Colonic mucosa (tissue), 4 donors: ENCODE data around the gene OR2H1. TPM values are rescaled to one million over a fixed set of nuclear protein-coding genes. Genes with fewer than 3 reads are reported as not detected.

Source experiments
- DNase-seq: peaks from one replicate; pipeline ENCODE4 v3.0.0-alpha.2; 2020
- H3K27ac ChIP-seq: fragments of 200-600 bp; one replicate; pipeline ENCODE4 v1.8.0; 2021
- H3K27me3 ChIP-seq: fragments of 200-600 bp; one replicate; pipeline ENCODE4 v1.8.0; 2021
- H3K36me3 ChIP-seq: fragments of 200-600 bp; one replicate; pipeline ENCODE4 v1.8.0; 2021
- H3K4me1 ChIP-seq: fragments of 200-600 bp; one replicate; pipeline ENCODE4 v1.8.0; 2021; ENCODE audit warnings: mild to moderate bottlenecking
- H3K4me3 ChIP-seq: fragments of 200-600 bp; one replicate; pipeline ENCODE4 v1.8.0; 2021
- H3K9ac ChIP-seq, 2 donors: one replicate each; pipeline ENCODE4 v1.7.0; 2013; ENCODE audit warnings: control low read depth in 2 of 2, low read depth in 2 of 2, low read length in 2 of 2
- H3K9me3 ChIP-seq: fragments of 200-600 bp; one replicate; pipeline ENCODE4 v1.8.0; 2021
- intact Hi-C: fragments of 100-400 bp; cut with DNase I; formaldehyde crosslinking; loops from one replicate; pipeline ENCODE4 v1.14.1; 2022
- total RNA-seq, 2 donors: library from RNA; stranded (reverse); fragmentation: NEBNext Ultra II Directional in 1 of 2; extraction: Animal tissue kit (Norgen Biotek cat#: 25700) in 1 of 2; gene quantifications; one replicate each; pipeline ENCODE4 v1.2.1, GENCODE V29; 2021
- TF ChIP-seq, protein P1 (sequence below): fragments of 200-600 bp; IDR thresholded peaks from one replicate; pipeline ENCODE4 v1.8.0; 2022; ENCODE audit warnings: antibody characterized with exemption, mild to moderate bottlenecking
- donor health status: healthy.
- donor health status: DM: no; HTN: no; CAD: no.
- donor health status: DM: no; HTN: no; CAD: no.

Gene OR2H1
- total RNA-seq, 2 donors from 2014 or later, result not detected

DNA sequence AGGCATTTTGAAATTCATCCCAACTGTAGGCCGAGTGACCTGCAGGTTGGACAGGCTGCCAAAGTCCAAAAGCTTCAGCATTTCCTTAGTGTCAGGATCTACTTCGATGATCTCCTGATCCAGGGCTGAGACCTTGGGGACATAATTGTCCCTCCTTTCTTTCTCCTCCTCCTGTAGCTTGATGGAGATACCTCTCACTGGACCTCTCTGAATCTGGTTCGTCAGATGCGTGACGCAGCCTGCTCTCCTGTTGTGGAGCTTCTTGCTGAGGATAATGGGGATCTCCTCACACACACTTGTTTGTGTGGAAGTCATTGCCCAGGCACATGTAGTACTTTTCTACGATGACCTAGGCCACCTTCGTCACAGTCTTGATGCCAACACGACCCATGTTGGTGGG lies 32.3 kb downstream of the OR2H1 start:
- no peaks in the 10 kb centered on the region for H3K9me3 ChIP-seq
- H3K27ac ChIP-seq, result no peak overlapping the region
- intact Hi-C loops, result no loop called here
- TF ChIP-seq, protein P1, sequence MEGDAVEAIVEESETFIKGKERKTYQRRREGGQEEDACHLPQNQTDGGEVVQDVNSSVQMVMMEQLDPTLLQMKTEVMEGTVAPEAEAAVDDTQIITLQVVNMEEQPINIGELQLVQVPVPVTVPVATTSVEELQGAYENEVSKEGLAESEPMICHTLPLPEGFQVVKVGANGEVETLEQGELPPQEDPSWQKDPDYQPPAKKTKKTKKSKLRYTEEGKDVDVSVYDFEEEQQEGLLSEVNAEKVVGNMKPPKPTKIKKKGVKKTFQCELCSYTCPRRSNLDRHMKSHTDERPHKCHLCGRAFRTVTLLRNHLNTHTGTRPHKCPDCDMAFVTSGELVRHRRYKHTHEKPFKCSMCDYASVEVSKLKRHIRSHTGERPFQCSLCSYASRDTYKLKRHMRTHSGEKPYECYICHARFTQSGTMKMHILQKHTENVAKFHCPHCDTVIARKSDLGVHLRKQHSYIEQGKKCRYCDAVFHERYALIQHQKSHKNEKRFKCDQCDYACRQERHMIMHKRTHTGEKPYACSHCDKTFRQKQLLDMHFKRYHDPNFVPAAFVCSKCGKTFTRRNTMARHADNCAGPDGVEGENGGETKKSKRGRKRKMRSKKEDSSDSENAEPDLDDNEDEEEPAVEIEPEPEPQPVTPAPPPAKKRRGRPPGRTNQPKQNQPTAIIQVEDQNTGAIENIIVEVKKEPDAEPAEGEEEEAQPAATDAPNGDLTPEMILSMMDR, result no peak
- no peak overlapping the region for H3K4me3 ChIP-seq
- no peak overlapping the region for H3K9ac ChIP-seq
- H3K36me3 ChIP-seq, result no peaks in the 10 kb centered on the region
- H3K4me1 ChIP-seq, result no peaks in the 10 kb centered on the region
- DNase-seq, result no peak
- H3K27me3 ChIP-seq, result no peaks in the 10 kb centered on the region

DNA sequence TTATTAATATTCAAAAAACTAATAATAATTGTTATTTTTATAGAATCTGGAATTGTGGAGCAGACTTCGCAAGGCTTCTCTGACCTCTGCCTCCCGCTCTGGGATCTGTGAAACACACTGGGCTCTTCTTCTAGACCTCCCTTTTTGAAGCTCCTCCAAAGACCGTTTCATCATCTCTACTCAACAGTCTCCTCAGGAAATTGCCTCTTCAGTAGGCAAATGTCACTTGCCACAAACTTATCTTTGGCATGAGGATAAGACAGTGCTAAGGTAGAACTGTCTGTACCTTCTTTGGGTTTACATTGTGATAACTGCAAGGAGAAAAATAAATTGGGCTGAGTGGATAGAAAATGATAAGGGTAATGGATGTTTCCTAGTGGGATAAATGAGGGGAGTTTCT lies 33.1 kb downstream of the OR2H1 start:
- TF ChIP-seq, protein P1, result no peak
- intact Hi-C loops, result no loop called here
- Histone ChIP-seq H3K9me3 (no peaks in the 10 kb centered on the region), H3K4me3 (no peak overlapping the region), H3K4me1 (no peaks in the 10 kb centered on the region), H3K27me3 (no peaks in the 10 kb centered on the region), H3K9ac (no peak overlapping the region), H3K36me3 (no peaks in the 10 kb centered on the region), H3K27ac (no peak overlapping the region)
- DNase-seq, result no peak

DNA sequence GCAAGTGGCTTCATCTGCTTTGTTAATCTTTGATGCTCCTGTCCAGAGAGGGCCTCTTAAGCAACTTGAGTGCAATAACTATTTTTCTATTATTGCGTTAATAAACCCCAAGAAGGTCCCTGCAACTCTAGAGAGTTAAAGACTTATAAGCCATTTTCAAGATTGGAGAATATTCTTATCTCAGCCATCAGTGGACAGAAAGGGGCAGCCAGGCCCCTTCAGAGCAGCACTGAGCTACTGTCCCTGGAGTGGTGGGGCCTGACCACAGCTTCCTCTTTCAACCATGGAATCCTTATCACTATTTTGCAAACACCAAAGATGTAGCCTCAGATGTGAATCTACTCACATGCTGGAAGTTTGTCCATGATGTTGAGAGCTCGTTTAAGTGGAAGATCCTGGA lies 33.6 kb downstream of the OR2H1 start:
- Histone ChIP-seq H3K9ac (no peak overlapping the region), H3K9me3 (no peaks in the 10 kb centered on the region), H3K4me3 (no peak overlapping the region), H3K27ac (no peak overlapping the region), H3K36me3 (no peaks in the 10 kb centered on the region), H3K4me1 (no peaks in the 10 kb centered on the region), H3K27me3 (no peaks in the 10 kb centered on the region)
- intact Hi-C loops, result no loop called here
- TF ChIP-seq, protein P1, result no peak
- DNase-seq, result no peak

DNA sequence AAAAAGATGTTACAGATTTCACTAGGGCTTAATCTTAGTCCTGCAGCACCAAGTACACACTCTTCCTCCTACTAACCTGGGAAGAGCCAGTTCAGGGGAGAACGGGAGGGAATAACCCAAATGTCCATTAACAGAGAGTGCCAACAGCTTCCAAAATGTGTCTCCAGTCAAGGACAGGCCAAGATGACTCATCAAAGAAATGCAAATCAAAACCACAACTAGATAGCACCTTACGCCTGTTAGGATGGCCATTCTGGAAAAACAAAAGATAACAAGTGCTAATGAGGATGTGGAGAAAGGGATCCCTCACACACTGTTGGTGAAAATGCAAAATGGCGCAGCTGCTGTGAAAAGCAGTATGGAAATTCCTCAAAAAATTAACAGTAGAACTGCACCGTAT lies 34.6 kb downstream of the OR2H1 start:
- Histone ChIP-seq H3K27ac (no peak overlapping the region), H3K27me3 (no peaks in the 10 kb centered on the region), H3K9me3 (no peaks in the 10 kb centered on the region), H3K4me3 (no peak overlapping the region), H3K36me3 (no peaks in the 10 kb centered on the region), H3K9ac (no peak overlapping the region), H3K4me1 (no peaks in the 10 kb centered on the region)
- no peak for DNase-seq
- TF ChIP-seq, protein P1, result no peak
- intact Hi-C loops, result no loop called here

DNA sequence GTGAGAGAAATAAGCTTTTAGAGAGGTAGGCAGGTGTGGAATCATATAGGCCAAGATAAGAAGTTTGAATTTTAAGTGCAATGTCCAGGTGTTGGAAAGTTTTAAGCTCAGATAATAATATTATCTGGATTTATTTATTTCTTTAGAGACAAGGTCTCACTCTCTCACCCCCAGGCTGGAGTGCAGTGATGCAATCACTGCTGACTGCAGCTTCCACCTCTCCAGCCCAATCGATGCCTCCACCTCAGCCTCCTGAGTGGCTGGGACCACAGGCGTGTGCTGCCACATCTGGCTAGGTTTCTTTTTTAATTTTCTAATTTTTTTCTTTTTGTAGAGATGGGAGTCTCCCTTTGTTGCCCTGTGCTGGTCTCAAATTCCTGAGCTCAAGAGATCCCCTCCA lies 36.3 kb downstream of the OR2H1 start:
- DNase-seq, result no peak
- Histone ChIP-seq H3K36me3 (no peaks in the 10 kb centered on the region), H3K27me3 (no peaks in the 10 kb centered on the region), H3K9ac (no peak overlapping the region), H3K27ac (no peak overlapping the region), H3K4me1 (no peaks in the 10 kb centered on the region), H3K9me3 (no peaks in the 10 kb centered on the region), H3K4me3 (no peak overlapping the region)
- intact Hi-C loops, result no loop called here
- TF ChIP-seq, protein P1, result no peak

DNA sequence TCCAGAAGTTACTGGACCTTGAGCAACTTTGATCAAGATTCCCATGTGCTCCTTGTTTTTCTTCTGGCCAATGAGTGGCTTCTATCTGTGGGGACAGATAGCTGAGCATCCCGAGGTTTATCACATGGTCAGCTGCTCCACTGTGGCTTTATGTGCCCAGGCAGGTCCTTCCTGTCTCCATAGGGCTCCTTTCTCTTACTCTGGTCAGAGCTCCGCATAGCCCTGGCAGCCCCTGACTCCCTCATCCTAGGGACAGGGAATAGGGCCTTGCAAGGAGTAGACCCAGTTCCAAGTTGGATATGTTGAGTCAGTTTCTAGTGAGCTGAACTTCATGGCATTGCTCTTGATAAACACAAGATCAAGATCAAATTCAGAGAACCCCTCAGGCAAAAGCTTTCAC lies 37.2 kb downstream of the OR2H1 start:
- intact Hi-C loops, result no loop called here
- TF ChIP-seq, protein P1, result no peak
- no peak for DNase-seq
- Histone ChIP-seq H3K27ac (no peak overlapping the region), H3K9me3 (no peaks in the 10 kb centered on the region), H3K4me3 (no peak overlapping the region), H3K4me1 (no peaks in the 10 kb centered on the region), H3K27me3 (no peaks in the 10 kb centered on the region), H3K36me3 (no peaks in the 10 kb centered on the region), H3K9ac (no peak overlapping the region)
